ENCODE measurements around the gene CCNA1. TPM values are rescaled to one million over a fixed set of nuclear protein-coding genes. Genes with fewer than 3 reads are reported as not detected.

CCNA1 gene
- total and polyA plus RNA-seq, 10 of the 15 experiments (the other 5 are each of a cell fraction or from before 2014, with no cell fraction given), result 0.38 to 6.0 (median 1.1) TPM

- peak; percentile 44 for ATAC-seq
- no peaks in the 10 kb centered on the region for H3K79me2 ChIP-seq (ENCODE audit: control insufficient read depth, insufficient read depth, low read length)
- no peak overlapping the region for H2AFZ ChIP-seq (ENCODE audit: control insufficient read depth, low read depth, low read length)
- H3K4me2 ChIP-seq (ENCODE audit: control insufficient read depth, insufficient read depth), result peak overlapping the region; percentile 69
- no peak for DNase-seq (ENCODE audit: low read depth, low spot score)
- RAD21 ChIA-PET (ENCODE audit: unreplicated experiment), result no interaction called here
- no peaks in the 10 kb centered on the region for H4K20me1 ChIP-seq (ENCODE audit: control insufficient read depth, insufficient read depth)
- in situ Hi-C loops (cut with MboI), result no loop called here
- intact Hi-C loops (cut with micrococcal nuclease; ENCODE audit: unreplicated experiment), result no loop called here
- SMC1A ChIA-PET (ENCODE audit: uncharacterized antibody, unreplicated experiment), result no interaction called here
- POLR2A ChIA-PET, result no interaction called here
- 3% methylated on average over 62 of the region's 85 CpGs for WGBS (ENCODE audit: insufficient coverage, insufficient replicate concordance, low lambda C conversion rate, missing lambda C conversion rate)
- TF ChIP-seq IKZF1 (conservative IDR thresholded peaks at IDR 0.05), result peak; percentile 42; the same call in 1 of the 2 replicates
- TF ChIP-seq RUNX3 (IDR thresholded peaks at IDR 0.05; ENCODE audit: low read length), result no peak
- peak; percentile 51; the same call in 1 of the 2 replicates for TF ChIP-seq DPF2 (IDR thresholded peaks at IDR 0.05)
- peak in 1 of 2 experiments; percentile 35; a peak in 1 of 3 replicates for TF ChIP-seq EGR1 (IDR thresholded peaks at IDR 0.05; ENCODE audit: borderline replicate concordance in 1 of 2, low read depth in 2 of 2, low read length in 2 of 2)
- no peak for TF ChIP-seq KAT2A (conservative IDR thresholded peaks at IDR 0.05; ENCODE audit: control insufficient read depth, low read depth, low read length)
- peak; percentile 45; the same call in 1 of the 2 replicates for TF ChIP-seq NKRF (conservative IDR thresholded peaks at IDR 0.05)
- TF ChIP-seq CBFB (IDR thresholded peaks at IDR 0.05; ENCODE audit: low read depth), result no peak
- TF ChIP-seq LARP7 (IDR thresholded peaks at IDR 0.05), result no peak
- CTCF ChIA-PET, result no interaction called here
- no peak overlapping the region for H3K4me3 ChIP-seq
- H3K9me3 ChIP-seq (replicated peaks; ENCODE audit: control insufficient read depth, insufficient read depth, low read length), result no peaks in the 10 kb centered on the region; the same call in 2 of the 3 replicates
- no peaks in the 10 kb centered on the region for H3K36me3 ChIP-seq (ENCODE audit: control insufficient read depth in 2 of 2, insufficient read depth in 2 of 2, low read length in 1 of 2)
- no peak for FAIRE-seq
- no TSS peak for BruUV-seq (replicated peaks)
- H3K27me3 ChIP-seq (replicated peaks in 1 of 2; ENCODE audit: control insufficient read depth in 2 of 2, insufficient read depth in 2 of 2, low read length in 1 of 2), result peaks cover 8 to 20% of the 10 kb centered on the region in 2 experiments
- H3K9ac ChIP-seq (ENCODE audit: control insufficient read depth, insufficient read depth, low read length), result no peak overlapping the region
- H3K4me1 ChIP-seq (ENCODE audit: control insufficient read depth, insufficient read depth, low read length), result no peaks in the 10 kb centered on the region
- H3K27ac ChIP-seq (ENCODE audit: control insufficient read depth, insufficient read depth), result no peak overlapping the region
Observed at GRCh38 chr13:36431204-36432105, 840 bp upstream of the CCNA1 start.

Measured in GM12878 (cell line).